HepG2 (cell line): ENCODE measurements around the gene TIRAP.

Experiments
- BHLHE40 ChIP-seq: IDR thresholded peaks from 2 replicates; pipeline ENCODE4 v1.6.1; 2011; ENCODE audit warnings: low read length, improper control_type of control experiment
- CTCF ChIP-seq: sonication (generic); formaldehyde crosslinking; IDR thresholded peaks from 2 replicates; pipeline ENCODE4 v1.5.0; 2020; ENCODE audit warnings: mild to moderate bottlenecking, missing genetic modification reagents, moderate library complexity
- HNF4G ChIP-seq, 2 experiments: sonication (generic) in 1 of 2; formaldehyde crosslinking in 1 of 2; IDR thresholded peaks; 2 replicates each; pipeline versions ENCODE4 v1.4.0 to v1.6.1; 2011 to 2020; ENCODE audit warnings: borderline replicate concordance in 2 of 2, low read depth in 2 of 2, mild to moderate bottlenecking in 2 of 2, low read length in 1 of 2, missing genetic modification reagents in 1 of 2, moderate library complexity in 1 of 2
- PLSCR1 ChIP-seq: sonication (generic); formaldehyde crosslinking; IDR thresholded peaks from 2 replicates; pipeline ENCODE4 v1.5.0; 2020; ENCODE audit warnings: missing genetic modification reagents, mild to moderate bottlenecking, borderline replicate concordance
- SETDB1 ChIP-seq: sonication (generic); formaldehyde crosslinking; IDR thresholded peaks from 2 replicates; pipeline ENCODE4 v1.5.1; 2020; ENCODE audit warnings: missing genetic modification reagents, mild to moderate bottlenecking, borderline replicate concordance
- TCF7L2 ChIP-seq: IDR thresholded peaks from 2 replicates; pipeline ENCODE4 v1.6.1; 2011; ENCODE audit warnings: mild to moderate bottlenecking, low read depth, low read length, moderate library complexity
- ZBTB14 ChIP-seq: sonication (generic); formaldehyde crosslinking; IDR thresholded peaks from 2 replicates; pipeline ENCODE4 v1.4.0; 2020; ENCODE audit warnings: missing genetic modification reagents
- ZBTB43 ChIP-seq: sonication (generic); formaldehyde crosslinking; conservative IDR thresholded peaks from 2 replicates; pipeline ENCODE4 v1.4.0; 2020; ENCODE audit warnings: missing genetic modification reagents
- ZNF263 ChIP-seq: sonication (generic); formaldehyde crosslinking; IDR thresholded peaks from 2 replicates; pipeline ENCODE4 v1.4.0; 2020; ENCODE audit warnings: missing genetic modification reagents
- ZNF274 ChIP-seq: sonication (generic); formaldehyde crosslinking; IDR thresholded peaks from 2 replicates; pipeline ENCODE4 v1.5.1; 2020; ENCODE audit warnings: mild to moderate bottlenecking, missing genetic modification reagents
- ZNF784 ChIP-seq: sonication (generic); formaldehyde crosslinking; IDR thresholded peaks from 2 replicates; pipeline ENCODE4 v1.5.1; 2020; ENCODE audit warnings: missing genetic modification reagents, mild to moderate bottlenecking, borderline replicate concordance
- ZNF788 ChIP-seq: sonication (generic); formaldehyde crosslinking; IDR thresholded peaks from 2 replicates; pipeline ENCODE4 v1.5.0; 2020; ENCODE audit warnings: mild to moderate bottlenecking, missing genetic modification reagents, borderline replicate concordance

GRCh38 chr11:126310200-126310991 lies 27.5 kb downstream of the TIRAP start:
- TF ChIP-seq ZBTB43 (CRISPR knock-in tag) (no peak), ZNF784 (no peak), ZBTB14 (CRISPR knock-in tag) (no peak), TCF7L2 (no peak), ZNF274 (CRISPR knock-in tag) (no peak), ZNF788 (CRISPR knock-in tag) (peak; percentile 40; the same call in 1 of the 2 replicates), CTCF (CRISPR knock-in tag) (peak; percentile 95), SETDB1 (CRISPR knock-in tag) (no peak), PLSCR1 (CRISPR knock-in tag) (no peak), ZNF263 (CRISPR knock-in tag) (no peak), HNF4G (IDR thresholded peaks at IDR 0.05; ENCODE audit: borderline replicate concordance, low read depth, low read length) (no peak), HNF4G (CRISPR knock-in tag; IDR thresholded peaks at IDR 0.05; ENCODE audit: borderline replicate concordance, low read depth) (no peak), BHLHE40 (no peak)
